CD14-positive monocyte (primary cell): ENCODE data around the gene POLR2C. TPM values are rescaled to one million over a fixed set of nuclear protein-coding genes. Genes with fewer than 3 reads are reported as not detected.
"Not testable (repeated sequence)": the region's sequence is repeated elsewhere in the genome, so short reads cannot be mapped to it uniquely, and the experiment has no call there.

Experiments
- DNase-seq, 3 donors: peaks; one replicate each; pipeline ENCODE4 v3.0.0-alpha.2; 2011 to 2022
- H2AFZ ChIP-seq: 2 replicates; pipeline ENCODE4 v1.6.0; 2012; ENCODE audit warnings: mild to moderate bottlenecking, low read depth, low read length, inconsistent platforms; ENCODE audit not compliant: insufficient read depth, poor library complexity, severe bottlenecking
- H3K27ac ChIP-seq, 2 donors: 1 replicate in 1 of 2; 2 replicates in 1 of 2; pipeline ENCODE4 v1.5.1; 2012 to 2013; ENCODE audit warnings: low read length in 2 of 2, control low read depth in 1 of 2, inconsistent platforms in 1 of 2, low read depth in 1 of 2, mild to moderate bottlenecking in 1 of 2
- H3K27me3 ChIP-seq, 2 donors: one replicate each; pipeline versions ENCODE4 v1.6.0 to v1.6.1; 2011 to 2013; ENCODE audit warnings: low read length in 2 of 2; ENCODE audit not compliant: control insufficient read depth in 2 of 2, insufficient read depth in 2 of 2
- H3K36me3 ChIP-seq, 2 donors: replicated peaks in 1 of 2; 1 replicate in 1 of 2; 2 replicates in 1 of 2; pipeline versions ENCODE4 v1.5.1 to v1.6.1; 2012 to 2013; ENCODE audit warnings: low read length in 2 of 2, control low read depth in 1 of 2, inconsistent platforms in 1 of 2, mild to moderate bottlenecking in 1 of 2; ENCODE audit not compliant: insufficient read depth in 2 of 2, control insufficient read depth in 1 of 2
- H3K4me1 ChIP-seq, 2 donors: 1 replicate in 1 of 2; 2 replicates in 1 of 2; pipeline versions ENCODE4 v1.5.1 to v1.6.1; 2012 to 2013; ENCODE audit warnings: low read length in 2 of 2, control low read depth in 1 of 2, inconsistent platforms in 1 of 2, mild to moderate bottlenecking in 1 of 2, moderate library complexity in 1 of 2; ENCODE audit not compliant: insufficient read depth in 2 of 2, control insufficient read depth in 1 of 2
- H3K4me2 ChIP-seq: replicated peaks from 2 replicates; pipeline ENCODE3; 2012; ENCODE audit warnings: low read length, moderate library complexity, mild to moderate bottlenecking; ENCODE audit not compliant: poor library complexity, severe bottlenecking; ENCODE audit errors: extremely low read depth
- H3K4me3 ChIP-seq, 3 experiments: fragments of 200-600 bp in 1 of 3; sonication (generic) in 1 of 3; replicated peaks in 1 of 3; 1 replicate in 2 of 3; 2 replicates in 1 of 3; pipeline ENCODE4 v1.5.1; 2011 to 2013; ENCODE audit warnings: low read length in 3 of 3, mild to moderate bottlenecking in 3 of 3, control low read depth in 2 of 3, low read depth in 2 of 3, inconsistent platforms in 1 of 3, moderate library complexity in 1 of 3
- H3K79me2 ChIP-seq: 2 replicates; pipeline ENCODE4 v1.6.0; 2012; ENCODE audit warnings: mild to moderate bottlenecking, control low read depth, inconsistent platforms, low read length, moderate library complexity; ENCODE audit not compliant: insufficient read depth
- H3K9ac ChIP-seq: 2 replicates; pipeline ENCODE4 v1.6.0; 2017; ENCODE audit warnings: low read length, mild to moderate bottlenecking; ENCODE audit not compliant: insufficient read depth, poor library complexity, severe bottlenecking
- H3K9me3 ChIP-seq, 2 donors: replicated peaks in 1 of 2; 1 replicate in 1 of 2; 2 replicates in 1 of 2; pipeline versions ENCODE4 v1.5.1 to v1.6.1; 2012 to 2013; ENCODE audit warnings: low read length in 2 of 2, control low read depth in 1 of 2; ENCODE audit not compliant: control insufficient read depth in 1 of 2, insufficient read depth in 1 of 2
- H4K20me1 ChIP-seq: 2 replicates; pipeline ENCODE4 v1.6.0; 2012; ENCODE audit warnings: mild to moderate bottlenecking, low read length, control low read depth, moderate library complexity; ENCODE audit not compliant: insufficient read depth
- H3K27ac Mint-ChIP-seq, 7 donors: one replicate each; pipeline ENCODE4 v1.8.0; 2020; ENCODE audit warnings: mild to moderate bottlenecking in 7 of 7, mixed read lengths in 7 of 7, moderate library complexity in 6 of 7, inconsistent platforms in 2 of 7
- H3K27me3 Mint-ChIP-seq, 3 donors: one replicate each; pipeline ENCODE4 v1.8.0; 2021 to 2022; ENCODE audit warnings: low read depth in 3 of 3, mild to moderate bottlenecking in 3 of 3, mixed read lengths in 3 of 3, moderate library complexity in 3 of 3, inconsistent platforms in 1 of 3
- H3K36me3 Mint-ChIP-seq, 2 donors: one replicate each; pipeline ENCODE4 v1.8.0; 2020; ENCODE audit warnings: mixed read lengths in 2 of 2, inconsistent platforms in 1 of 2, mild to moderate bottlenecking in 1 of 2
- H3K4me1 Mint-ChIP-seq: one replicate; pipeline ENCODE4 v1.8.0; 2020; ENCODE audit warnings: mild to moderate bottlenecking, mixed read lengths
- H3K4me3 Mint-ChIP-seq, 2 donors: one replicate each; pipeline ENCODE4 v1.8.0; 2020; ENCODE audit warnings: mild to moderate bottlenecking in 2 of 2, mixed read lengths in 2 of 2, moderate library complexity in 1 of 2
- H3K9me3 Mint-ChIP-seq, 7 donors: one replicate each; pipeline ENCODE4 v1.8.0; 2020 to 2022; ENCODE audit warnings: mixed read lengths in 7 of 7, mild to moderate bottlenecking in 6 of 7, moderate library complexity in 6 of 7, inconsistent platforms in 2 of 7
- WGBS: methylation state at CpG from one replicate; pipeline ENCODE4 v1.1.5; 2013; ENCODE audit warnings: missing lambda C conversion rate; ENCODE audit not compliant: insufficient coverage; 5-methylcytosine and 5-hydroxymethylcytosine counted together
- intact Hi-C, 2 donors: fragments of 100-400 bp; cut with micrococcal nuclease; formaldehyde crosslinking; loops; one replicate each; pipeline versions ENCODE4 v1.15.0 to v1.15.1; 2023
- polyA plus RNA-seq, 3 donors: library from polyadenylated mRNA; depleted of rRNA in 1 of 3; unstranded in 2 of 3; stranded (reverse) in 1 of 3; fragments of 300-500 nt in 2 of 3; fragments of >200 nt in 1 of 3; fragmentation: Illumina TruSeq in 2 of 3; gene quantifications; 1 replicate in 2 of 3; 2 replicates in 1 of 3; pipeline ENCODE4 v1.2.3, GENCODE V29; 2012 to 2021
- TF ChIP-seq, protein P1 (sequence below): fragments of 200-600 bp; IDR thresholded peaks from one replicate; pipeline ENCODE4 v1.8.0; 2022; ENCODE audit warnings: antibody characterized with exemption, mild to moderate bottlenecking

Gene POLR2C
- polyA plus RNA-seq, 3 donors, result 22.6 to 51.3 (median 24.4) TPM

DNA sequence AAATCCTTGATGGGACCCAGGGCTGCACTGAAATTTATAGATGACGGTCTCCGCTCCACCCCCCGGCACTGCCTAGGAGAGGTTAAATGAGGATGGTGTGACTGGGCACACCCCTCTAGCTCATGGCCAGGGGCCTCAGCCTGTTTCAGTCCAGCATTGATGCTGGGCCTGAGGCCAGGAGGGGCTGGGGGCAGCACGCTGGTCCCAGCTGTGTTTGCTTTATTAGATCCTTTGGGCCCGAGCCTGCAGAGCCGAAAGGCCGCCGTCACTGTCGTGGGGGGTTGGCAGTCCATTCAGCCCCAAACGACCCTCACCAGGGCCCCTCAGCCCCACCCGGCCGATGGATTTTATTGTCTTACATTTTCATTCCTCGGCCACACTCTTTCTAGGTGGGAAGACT is 34.6 kb downstream of the POLR2C start:
- H3K4me3 Mint-ChIP-seq, result no peak overlapping the region
- 91% methylated on average over 9 of the region's 13 CpGs for WGBS
- no peak overlapping the region for H3K27ac Mint-ChIP-seq
- no peaks in the 10 kb centered on the region for H3K36me3 ChIP-seq
- H3K79me2 ChIP-seq, result no peaks in the 10 kb centered on the region
- H3K4me1 Mint-ChIP-seq, result no peaks in the 10 kb centered on the region
- peaks cover 1 to 5% (median 2%) of the 10 kb centered on the region in 3 donors for H3K27me3 Mint-ChIP-seq
- H3K27ac ChIP-seq, result no peak overlapping the region
- TF ChIP-seq, protein P1, sequence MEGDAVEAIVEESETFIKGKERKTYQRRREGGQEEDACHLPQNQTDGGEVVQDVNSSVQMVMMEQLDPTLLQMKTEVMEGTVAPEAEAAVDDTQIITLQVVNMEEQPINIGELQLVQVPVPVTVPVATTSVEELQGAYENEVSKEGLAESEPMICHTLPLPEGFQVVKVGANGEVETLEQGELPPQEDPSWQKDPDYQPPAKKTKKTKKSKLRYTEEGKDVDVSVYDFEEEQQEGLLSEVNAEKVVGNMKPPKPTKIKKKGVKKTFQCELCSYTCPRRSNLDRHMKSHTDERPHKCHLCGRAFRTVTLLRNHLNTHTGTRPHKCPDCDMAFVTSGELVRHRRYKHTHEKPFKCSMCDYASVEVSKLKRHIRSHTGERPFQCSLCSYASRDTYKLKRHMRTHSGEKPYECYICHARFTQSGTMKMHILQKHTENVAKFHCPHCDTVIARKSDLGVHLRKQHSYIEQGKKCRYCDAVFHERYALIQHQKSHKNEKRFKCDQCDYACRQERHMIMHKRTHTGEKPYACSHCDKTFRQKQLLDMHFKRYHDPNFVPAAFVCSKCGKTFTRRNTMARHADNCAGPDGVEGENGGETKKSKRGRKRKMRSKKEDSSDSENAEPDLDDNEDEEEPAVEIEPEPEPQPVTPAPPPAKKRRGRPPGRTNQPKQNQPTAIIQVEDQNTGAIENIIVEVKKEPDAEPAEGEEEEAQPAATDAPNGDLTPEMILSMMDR, result no peak
- H3K9me3 Mint-ChIP-seq, result no peaks in the 10 kb centered on the region
- no peak overlapping the region for H3K4me2 ChIP-seq
- DNase-seq, result no peak
- no peaks in the 10 kb centered on the region for H3K4me1 ChIP-seq
- no peaks in the 10 kb centered on the region for H4K20me1 ChIP-seq
- H3K9me3 ChIP-seq, result no peaks in the 10 kb centered on the region
- H3K9ac ChIP-seq, result no peak overlapping the region
- intact Hi-C loops, result no loop called here
- no peak overlapping the region for H2AFZ ChIP-seq
- no peak overlapping the region for H3K4me3 ChIP-seq
- no peaks in the 10 kb centered on the region for H3K36me3 Mint-ChIP-seq
- no peaks in the 10 kb centered on the region for H3K27me3 ChIP-seq

DNA sequence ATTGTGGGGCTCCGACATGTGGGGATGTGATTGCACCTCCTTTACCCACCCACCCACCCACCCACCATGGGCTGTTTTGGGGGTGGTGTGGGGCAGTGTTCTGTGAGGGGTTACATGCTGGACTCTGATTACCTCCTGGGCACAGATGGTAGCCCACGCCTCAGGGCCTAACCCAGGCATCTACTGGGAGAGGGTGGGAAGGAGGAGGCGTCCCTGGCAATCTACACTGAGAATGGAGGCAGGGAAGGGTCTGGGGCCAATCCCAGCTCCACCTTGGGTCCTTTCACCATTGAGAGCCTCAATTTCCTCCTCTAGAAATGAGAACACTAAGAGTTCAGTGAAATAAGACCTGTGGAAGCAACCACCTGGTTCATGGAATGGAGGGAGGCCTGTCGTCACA is 35.6 kb downstream of the POLR2C start:
- H3K36me3 Mint-ChIP-seq, result no peaks in the 10 kb centered on the region
- no peaks in the 10 kb centered on the region for H3K36me3 ChIP-seq
- H3K9me3 Mint-ChIP-seq, result no peaks in the 10 kb centered on the region
- peaks cover 1 to 5% (median 2%) of the 10 kb centered on the region in 3 donors for H3K27me3 Mint-ChIP-seq
- TF ChIP-seq, protein P1, result no peak
- no peaks in the 10 kb centered on the region for H3K4me1 Mint-ChIP-seq
- intact Hi-C loops, result no loop called here
- H3K9me3 ChIP-seq, result no peaks in the 10 kb centered on the region
- no peaks in the 10 kb centered on the region for H3K27me3 ChIP-seq
- WGBS, result no CpG with 5 or more reads among the region's 4 CpGs
- H3K79me2 ChIP-seq, result no peaks in the 10 kb centered on the region
- no peak overlapping the region for H3K27ac Mint-ChIP-seq
- no peak overlapping the region for H2AFZ ChIP-seq
- H3K4me3 ChIP-seq, result no peak overlapping the region
- H3K4me3 Mint-ChIP-seq, result no peak overlapping the region
- H3K4me2 ChIP-seq, result no peak overlapping the region
- no peak overlapping the region for H3K27ac ChIP-seq
- no peak overlapping the region for H3K9ac ChIP-seq
- H4K20me1 ChIP-seq, result no peaks in the 10 kb centered on the region
- DNase-seq, result no peak
- H3K4me1 ChIP-seq, result no peaks in the 10 kb centered on the region

DNA sequence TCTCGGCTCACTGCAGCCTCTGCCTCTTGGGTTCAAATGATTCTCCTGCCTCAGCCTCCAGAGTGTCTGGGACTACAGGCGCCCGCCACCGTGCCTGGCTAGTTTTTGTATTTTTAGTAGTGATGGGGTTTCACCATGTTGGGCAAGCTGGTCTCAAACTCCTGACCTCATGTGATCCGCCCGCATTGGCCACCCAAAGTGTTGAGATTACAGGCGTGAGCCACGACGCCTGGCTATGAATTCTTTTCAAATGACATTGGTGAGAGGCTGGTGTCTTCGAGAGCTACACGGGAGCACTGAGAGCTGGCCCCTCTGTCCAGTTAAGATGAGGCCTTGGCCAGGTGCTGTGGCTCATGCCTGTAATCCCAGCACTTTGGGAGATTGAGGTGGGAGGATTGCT is 37.5 kb downstream of the POLR2C start:
- H4K20me1 ChIP-seq, H3K4me3 ChIP-seq, H3K27ac Mint-ChIP-seq, H3K27ac ChIP-seq, H3K4me1 ChIP-seq, H3K36me3 Mint-ChIP-seq, H3K4me2 ChIP-seq, H3K4me3 Mint-ChIP-seq, H3K9me3 ChIP-seq, H2AFZ ChIP-seq, H3K9ac ChIP-seq, H3K79me2 ChIP-seq, H3K9me3 Mint-ChIP-seq, H3K27me3 ChIP-seq, DNase-seq, H3K4me1 Mint-ChIP-seq, H3K36me3 ChIP-seq, intact Hi-C loops, H3K27me3 Mint-ChIP-seq: not testable (repeated sequence)
- 94% methylated on average over 10 of the region's 11 CpGs for WGBS
